Measurements from ENCODE around the gene ENOX1.

Gene ENOX1

DNA sequence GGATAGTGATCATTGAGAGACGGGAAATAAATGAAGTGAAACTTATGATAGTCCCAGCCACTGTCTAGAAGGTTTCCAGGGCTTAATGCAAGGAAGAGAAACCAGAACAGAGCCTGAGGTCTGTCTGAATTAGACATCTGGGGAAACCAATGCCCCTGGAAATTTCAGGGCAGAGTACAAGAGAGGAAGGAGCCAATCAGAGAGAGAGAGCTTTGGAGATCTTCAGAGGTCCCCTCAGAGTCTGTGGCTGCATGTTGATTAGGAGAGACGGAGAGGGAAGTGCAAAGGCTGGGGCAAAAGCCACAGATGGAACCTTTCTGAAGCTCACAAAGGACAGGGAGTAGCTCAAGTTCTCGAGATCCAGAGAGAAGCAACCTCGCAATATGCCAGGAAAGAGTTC, 385.4 kb downstream of the ENOX1 start:
- in situ Hi-C loops (cut with MboI; ENCODE audit: low sequenced_read_pairs): no loop called here

DNA sequence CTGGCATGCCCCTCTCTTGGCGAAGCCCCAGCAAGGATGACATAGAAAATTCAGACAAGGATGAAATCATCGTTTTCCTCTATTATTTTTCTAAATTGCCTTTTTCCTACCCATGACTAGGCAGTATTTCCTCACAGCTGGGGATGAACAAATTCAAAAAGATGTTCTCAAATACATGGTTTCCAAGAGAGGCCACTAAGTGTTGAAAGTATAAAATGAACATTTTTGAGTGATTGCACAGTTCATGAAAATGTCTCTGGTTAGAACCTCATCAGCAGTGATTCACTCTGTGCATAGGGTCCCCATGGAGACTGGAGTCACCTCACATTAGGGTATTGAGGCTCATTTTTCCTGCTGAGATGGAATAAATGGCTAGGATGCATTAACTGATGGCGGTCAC, 389.7 kb downstream of the ENOX1 start:
- in situ Hi-C loops (cut with MboI; ENCODE audit: low sequenced_read_pairs): no loop called here

DNA sequence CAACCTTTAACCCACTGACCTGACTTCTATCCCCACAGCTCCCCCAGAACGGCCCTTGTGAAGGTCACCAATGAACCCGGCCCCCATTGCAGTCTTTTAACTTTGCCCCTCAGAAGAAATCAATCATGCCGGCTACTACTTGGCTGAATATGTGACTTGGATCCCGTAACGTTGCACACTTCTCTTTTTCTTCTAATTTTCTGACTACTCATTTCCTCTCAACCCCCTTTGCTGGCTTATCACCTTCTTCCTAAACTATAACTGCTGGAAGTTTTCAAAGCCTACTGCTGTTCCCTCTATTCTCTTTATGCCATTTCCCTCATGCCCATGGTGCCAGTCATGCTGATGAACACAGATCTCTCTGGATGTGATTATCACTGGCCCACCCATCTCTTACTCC, 395.7 kb downstream of the ENOX1 start:
- in situ Hi-C loops (cut with MboI; ENCODE audit: low sequenced_read_pairs): no loop called here

DNA sequence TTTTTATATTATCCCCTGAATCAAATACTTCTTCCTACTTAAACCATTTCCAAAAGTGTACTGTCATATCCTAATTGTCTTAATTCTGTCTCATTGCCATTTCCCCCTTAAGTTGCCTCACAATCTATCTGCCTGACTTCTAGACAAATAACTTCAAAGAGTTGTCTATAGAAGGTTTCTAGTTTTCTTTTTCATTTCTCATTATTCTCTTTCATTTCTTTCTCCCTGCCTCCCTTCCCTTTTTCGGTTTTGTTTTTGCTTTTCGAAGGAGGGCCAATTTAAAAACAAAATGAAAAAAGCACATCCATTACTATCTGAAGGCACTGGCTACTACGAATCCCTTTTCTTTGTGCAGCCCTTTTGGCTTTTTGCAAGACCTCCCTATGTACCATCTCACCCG, 396.2 kb downstream of the ENOX1 start:
- in situ Hi-C loops (cut with MboI; ENCODE audit: low sequenced_read_pairs): no loop called here

DNA sequence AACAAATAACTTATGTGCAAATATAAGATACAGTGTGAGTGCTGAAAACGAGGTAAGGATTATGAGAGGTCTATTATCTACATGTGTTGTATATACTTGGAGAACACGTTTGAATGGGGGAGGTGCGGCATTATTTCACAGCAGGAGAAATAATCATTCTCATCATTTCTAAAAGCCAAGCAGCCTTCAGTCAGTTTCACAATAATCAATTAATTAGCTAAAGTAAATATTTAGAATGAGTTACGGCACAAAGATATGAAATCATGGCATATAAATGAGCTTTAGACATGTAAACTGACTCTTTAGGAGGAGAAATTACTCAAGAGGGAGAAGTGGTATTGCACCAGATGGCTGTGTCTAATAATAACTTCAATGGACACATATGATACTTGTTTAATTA, 396.8 kb downstream of the ENOX1 start:
- in situ Hi-C loops (cut with MboI; ENCODE audit: low sequenced_read_pairs): no loop called here

DNA sequence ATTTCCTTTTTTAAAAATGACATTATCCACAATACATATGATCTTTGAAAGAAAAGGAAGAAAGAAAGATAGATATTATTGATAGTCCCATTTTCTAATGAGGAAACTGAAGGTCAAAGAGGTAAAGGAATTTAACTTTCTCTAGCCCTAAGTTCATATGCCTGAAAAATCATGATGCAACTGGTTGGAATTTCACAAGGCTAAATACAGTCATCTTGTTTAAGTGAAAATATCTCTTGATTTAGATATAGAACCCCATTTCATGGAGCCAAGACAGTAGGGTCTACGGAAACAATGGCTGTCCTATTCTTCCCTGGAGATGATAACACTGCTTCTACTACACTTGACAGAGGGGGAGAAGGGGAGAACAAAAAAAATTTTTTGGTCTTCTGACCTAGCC, 397.2 kb downstream of the ENOX1 start:
- in situ Hi-C loops (cut with MboI; ENCODE audit: low sequenced_read_pairs): no loop called here

DNA sequence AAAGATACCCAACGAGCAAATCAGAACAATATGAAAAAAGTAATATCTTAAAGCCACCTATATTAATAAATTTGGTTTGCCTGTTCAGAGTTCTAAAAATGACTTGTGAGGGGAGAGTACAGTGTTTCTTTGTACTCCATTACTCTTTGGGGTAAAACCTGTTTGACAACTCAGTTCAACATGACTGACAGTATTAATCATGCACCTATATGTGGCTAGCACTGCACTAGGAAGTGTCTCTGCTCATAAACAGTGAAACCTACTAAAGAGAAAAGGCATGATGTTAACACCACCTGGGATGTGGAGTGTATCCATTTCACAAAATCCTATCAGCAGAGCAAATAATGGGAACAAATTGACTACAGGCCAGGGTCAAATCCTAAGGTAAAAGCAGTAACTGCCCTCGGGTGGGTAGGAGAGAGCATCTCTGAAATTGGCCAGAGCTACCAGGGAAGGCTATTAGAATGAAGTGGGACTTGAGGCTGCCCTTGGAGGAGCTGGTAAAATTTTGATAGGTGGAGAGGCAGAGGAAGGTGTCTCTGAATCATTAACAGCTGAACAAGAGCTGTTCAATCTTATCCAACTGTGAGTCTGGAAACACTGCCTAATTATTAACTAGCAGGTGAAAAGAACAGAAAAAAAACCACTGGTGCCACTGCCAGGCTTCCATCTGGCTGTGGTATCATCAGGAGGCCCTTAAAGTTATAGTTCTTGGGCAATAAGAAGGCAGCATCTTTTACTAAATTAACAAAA, 398.3 kb downstream of the ENOX1 start:
- in situ Hi-C loops (cut with MboI; ENCODE audit: low sequenced_read_pairs): no loop called here

DNA sequence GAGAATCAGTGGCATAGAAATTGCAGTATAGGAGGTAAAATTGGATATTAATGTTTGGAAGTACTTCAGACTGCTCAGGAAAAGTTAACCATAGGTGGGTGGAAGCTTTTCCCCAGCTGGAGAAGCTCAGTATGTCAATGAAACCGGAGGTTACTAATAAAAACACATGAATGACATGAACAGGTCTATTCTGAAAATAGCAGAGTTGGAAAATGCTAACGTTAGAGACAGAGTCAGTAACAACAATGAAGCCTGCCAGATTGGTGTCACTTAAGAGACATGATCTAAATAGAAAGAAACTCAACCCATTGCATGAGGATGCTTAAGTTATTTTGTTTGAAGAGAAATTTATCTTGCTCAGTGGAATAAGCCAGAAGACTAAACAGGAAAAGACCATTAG, 398.9 kb downstream of the ENOX1 start:
- in situ Hi-C loops (cut with MboI; ENCODE audit: low sequenced_read_pairs): no loop called here

DNA sequence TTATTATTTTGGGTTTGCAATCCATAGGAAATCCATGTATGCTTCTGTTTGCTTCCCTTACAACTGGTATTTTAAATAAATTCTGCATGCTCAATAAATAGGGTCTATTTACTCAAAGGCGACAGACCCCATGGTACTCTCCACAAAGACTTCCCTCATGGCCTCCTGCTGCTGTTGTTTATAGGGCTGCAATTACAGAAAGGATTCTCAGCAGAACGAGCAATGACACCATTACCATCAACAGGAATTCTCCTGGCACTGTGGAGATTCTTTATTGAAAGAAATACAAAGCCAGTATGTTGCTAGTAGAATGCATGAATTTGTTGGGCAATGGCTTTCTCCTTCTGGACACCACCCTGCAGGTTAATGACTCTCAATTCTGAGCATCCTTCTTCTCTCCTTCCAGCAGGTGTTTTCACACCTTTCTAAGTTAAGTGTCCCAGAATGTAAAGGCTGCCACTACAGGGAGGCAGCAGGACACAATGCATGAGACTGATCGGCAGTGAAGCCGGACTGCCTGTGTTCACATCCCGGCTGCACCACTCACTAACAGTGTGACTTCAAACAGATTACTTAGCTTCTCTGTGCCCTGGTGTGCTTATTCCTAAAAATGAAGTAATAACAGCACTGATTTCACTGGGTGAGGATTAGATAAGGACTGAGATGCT, 403.1 kb downstream of the ENOX1 start:
- in situ Hi-C loops (cut with MboI; ENCODE audit: low sequenced_read_pairs): no loop called here

DNA sequence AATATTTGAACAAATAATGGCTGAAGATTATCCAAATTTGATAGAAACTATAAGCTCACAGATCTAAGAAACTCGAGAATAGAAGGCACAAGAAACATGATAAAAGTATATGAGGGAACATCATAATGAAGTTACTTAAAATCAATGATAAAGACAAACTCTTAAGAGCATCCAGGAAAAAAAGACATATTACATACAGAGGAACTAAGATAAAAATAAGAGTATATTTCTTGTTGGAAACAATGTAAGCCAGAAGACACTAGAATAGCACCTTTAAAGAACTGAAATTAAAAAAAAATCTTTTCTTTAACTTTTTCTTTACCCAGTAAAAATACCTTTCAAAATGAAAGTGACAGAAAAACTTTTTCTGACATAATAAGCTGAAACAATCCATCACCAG, 407.0 kb downstream of the ENOX1 start:
- in situ Hi-C loops (cut with MboI; ENCODE audit: low sequenced_read_pairs): no loop called here

DNA sequence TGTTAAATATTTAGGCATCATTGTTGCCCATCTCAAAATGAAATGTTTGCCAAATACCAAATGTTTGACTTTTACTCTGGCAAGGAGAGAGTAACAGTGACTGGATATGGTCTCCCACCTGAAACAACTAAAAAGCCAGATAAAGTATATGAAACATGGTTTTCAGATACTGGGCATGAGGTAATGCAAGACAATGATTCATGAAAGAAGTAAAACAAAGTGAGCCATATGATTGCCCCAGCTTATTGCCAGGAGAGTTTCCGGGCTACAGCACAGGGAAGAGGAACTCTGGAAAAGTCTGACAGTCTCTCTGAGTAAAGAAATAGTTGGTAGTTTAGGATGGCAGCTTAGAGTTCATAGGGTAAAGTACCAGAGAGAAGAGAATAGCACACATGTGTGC, 408.8 kb downstream of the ENOX1 start:
- in situ Hi-C loops (cut with MboI; ENCODE audit: low sequenced_read_pairs): no loop called here

DNA sequence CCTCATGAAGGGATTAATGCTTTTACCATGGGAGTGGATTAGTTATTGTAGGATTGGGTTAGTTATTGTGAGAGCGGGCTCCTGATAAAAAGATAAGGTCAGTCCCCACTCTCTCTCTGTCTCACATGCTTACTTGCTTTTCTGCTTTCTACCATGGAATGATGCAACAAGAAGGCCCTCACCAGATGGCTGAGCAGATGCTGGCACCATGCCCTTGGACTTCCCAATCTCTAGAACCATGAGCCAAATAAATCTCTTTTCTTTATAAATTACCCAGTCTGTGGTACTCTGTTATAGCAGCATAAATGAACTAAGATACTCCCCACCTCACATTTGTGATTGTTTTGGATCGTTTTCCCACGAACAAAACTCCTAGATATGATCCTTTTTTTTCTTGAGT, 409.6 kb downstream of the ENOX1 start:
- in situ Hi-C loops (cut with MboI; ENCODE audit: low sequenced_read_pairs): no loop called here

DNA sequence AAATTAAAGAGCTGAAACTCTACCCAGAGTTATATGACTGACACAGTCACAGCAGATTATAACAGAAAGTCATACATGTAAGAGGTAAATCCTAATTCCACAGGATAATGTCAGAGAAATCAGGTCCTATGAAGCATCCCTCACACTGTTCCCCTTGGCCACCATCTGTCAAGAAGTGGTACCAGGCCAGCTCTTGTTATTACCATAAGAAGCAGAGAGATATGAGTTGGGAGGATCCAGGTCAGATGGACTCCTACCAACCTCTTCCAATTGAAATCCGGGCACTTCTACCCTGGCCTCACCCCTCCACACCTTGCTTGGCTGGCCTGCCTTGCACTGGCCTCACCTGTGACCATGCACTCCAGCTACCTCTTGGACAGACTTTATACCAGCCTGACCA, 410.2 kb downstream of the ENOX1 start:
- in situ Hi-C loops (cut with MboI; ENCODE audit: low sequenced_read_pairs): no loop called here

DNA sequence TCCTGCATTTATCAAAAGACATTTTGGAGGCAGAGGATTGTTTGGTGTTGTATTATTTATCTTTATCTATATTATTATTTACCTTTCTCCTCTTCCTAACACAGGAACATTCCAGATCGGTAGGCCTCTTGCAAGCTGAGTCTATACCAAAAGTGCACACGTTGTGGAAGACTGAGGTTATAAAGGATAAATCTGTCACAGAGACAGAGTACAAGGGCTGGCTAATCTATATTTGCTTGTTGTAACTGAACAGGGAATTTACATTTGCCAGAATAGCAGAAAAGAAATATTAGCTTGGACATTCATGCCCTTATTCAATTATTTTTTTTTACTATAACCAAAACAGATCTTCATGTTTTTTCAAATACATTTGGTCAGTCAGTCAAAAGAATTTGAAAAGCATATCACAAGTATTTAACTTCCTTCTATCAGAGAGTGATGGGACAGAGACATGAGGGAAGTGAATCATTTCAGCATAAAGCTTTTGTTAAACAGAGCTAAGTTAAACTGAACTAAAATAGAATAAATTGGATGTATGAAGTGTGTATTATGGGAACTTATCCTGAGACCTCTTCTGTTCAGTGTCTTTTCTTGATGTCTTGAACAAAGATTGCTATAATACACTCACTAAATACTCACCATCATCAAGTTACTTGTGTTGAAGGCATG, 410.8 kb downstream of the ENOX1 start:
- in situ Hi-C loops (cut with MboI; ENCODE audit: low sequenced_read_pairs): no loop called here

DNA sequence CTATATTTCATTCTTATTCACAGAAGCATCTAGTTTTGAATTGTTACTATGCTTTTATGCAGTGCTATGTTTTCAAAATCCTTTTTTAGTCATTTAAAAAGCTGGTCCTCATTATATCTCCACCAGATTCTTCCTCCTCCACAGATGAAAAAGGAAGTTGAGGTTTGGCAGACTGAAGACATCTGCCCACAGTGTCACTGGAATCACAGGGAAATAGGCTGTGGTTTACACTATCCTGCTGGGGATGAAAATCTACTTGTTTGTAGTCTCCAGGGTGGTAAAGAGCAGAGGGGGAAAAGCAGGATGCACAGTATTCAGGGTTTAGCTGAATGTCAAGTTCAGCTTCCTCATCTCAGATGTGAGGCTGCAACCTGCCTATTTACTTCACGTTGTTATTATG, 412.2 kb downstream of the ENOX1 start:
- in situ Hi-C loops (cut with MboI; ENCODE audit: low sequenced_read_pairs): no loop called here

DNA sequence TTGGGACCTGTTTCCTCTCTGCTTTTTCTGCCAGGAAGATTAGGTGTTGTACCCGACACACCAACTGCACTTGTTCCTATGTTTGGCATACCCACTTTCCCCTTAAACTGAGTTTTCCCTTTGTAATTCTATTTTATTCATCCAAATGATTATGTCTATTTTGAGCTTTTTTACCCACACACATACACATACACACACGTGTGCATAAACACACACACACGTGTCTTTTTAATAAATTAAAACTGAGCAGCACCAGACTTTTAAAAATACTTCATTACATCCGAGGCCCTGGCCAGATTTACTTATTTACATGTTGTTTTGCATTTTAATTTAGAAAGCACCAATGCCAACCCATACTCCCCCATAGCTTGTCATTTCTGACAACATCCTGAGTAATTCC, 413.4 kb downstream of the ENOX1 start:
- in situ Hi-C loops (cut with MboI; ENCODE audit: low sequenced_read_pairs): no loop called here

DNA sequence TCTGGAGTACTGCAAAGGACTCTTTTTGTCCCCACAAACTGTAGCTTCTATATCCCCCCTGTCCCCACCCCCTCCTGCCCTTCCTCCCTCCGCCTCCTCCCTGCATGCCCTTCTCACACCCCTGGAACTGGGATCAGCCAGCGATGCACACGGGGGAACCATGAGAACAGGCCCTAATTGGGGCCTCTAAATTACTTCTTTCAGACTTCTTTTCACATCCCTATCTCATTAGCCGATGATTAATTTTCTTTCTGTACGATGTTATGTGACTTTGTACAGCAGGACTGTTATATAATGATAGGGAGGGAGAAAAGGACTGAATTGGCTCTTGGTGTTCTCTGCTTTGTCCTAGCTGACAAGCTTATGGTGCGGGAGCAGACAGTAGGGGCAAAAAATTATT, 415.9 kb downstream of the ENOX1 start:
- in situ Hi-C loops (cut with MboI; ENCODE audit: low sequenced_read_pairs): no loop called here

DNA sequence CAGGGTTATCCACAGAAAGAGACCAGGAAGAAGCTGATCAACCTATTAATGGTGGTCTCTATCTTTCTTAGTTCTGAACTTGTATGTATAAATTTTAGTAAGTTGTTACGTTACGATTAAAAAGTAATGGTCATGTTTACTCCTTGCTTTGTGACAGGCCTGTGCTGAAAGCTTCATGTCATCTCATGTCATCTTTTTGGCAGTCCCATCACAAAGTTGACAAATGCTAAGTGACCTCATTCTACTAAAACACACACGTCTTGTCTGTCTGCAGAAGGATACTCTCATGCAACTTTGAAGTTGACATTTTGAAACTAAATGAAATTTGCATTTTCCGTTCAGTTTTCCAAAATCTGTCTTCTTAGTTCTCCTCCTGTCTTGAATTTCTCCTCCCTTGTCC, 417.5 kb downstream of the ENOX1 start:
- in situ Hi-C loops (cut with MboI; ENCODE audit: low sequenced_read_pairs): no loop called here

DNA sequence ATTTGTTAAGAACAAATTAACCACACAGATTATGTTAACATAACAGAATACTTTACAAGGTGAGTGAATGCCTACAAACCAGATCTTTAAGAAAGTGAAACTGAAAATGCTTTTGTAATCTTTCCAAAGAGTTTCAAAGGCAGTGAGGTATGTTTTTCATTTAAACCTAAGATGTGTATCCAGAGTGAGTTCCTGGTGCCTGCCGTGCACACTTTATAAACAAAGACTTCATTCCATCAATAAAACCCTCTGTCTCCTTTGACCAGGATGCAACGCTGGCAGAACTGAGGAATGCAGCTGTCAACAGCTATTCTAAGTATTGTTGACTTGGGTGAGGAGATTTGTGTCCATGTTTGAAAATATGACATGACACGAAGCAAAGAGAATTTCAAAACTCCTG, 418.8 kb downstream of the ENOX1 start:
- in situ Hi-C loops (cut with MboI; ENCODE audit: low sequenced_read_pairs): no loop called here

DNA sequence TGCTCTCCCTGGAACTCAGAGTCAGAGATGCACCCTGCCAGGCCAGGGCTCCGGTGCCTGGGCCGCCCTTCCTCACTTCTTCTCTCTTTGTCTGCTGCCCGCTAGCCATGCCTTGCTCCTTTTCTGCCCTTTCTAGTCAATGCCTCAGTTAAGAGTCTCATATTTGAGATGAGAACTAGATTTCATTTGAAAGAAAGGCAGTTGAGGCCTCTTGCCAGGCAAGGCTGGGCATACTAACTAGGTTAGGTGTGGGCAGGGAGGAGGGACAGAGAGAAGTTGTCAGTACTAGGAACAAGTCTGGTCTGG, 421.8 kb downstream of the ENOX1 start:
- in situ Hi-C loops (cut with MboI; ENCODE audit: low sequenced_read_pairs): no loop called here

DNA sequence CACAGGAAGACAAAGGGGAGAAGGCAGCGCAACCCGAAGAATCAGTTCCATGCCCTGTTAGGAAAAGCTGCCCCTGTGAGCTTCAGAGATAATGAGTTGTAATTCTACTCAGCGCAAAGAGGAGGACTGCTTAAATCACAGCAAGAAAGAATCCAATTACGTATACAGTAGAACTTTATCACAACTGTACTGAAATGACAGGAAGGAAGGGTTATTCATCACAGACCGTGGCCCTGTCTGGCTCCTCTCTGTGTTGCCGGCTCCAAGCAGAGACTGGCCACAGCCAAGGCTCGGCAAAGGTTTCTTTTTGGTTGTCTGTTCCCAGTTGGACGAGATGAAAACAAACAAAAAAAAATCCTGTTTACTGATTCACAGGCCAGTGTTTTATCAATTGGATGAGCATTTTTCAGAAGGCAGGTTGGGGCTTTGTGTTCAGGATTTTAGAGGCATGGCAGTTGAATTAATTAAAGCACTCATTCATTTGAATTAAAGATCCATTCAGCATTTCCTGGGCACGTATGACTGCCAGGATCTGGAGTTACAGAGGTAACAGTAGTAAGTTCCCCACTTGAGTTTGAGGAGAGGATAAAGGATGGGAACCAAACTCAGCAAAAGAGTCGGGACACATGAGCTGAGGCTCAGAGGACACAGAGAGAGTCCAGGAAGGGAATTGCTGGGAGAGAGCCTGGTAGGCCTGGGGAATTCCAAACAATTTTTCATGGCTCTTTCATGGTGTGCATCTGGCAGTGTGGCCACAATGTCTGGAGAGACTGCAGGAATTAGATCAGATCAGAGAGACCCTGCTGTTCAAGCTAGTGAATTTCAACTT, 422.3 kb downstream of the ENOX1 start:
- in situ Hi-C loops (cut with MboI; ENCODE audit: low sequenced_read_pairs): no loop called here
